Stimulated activated CD8-positive, alpha-beta memory T cell treated with anti-CD3 and anti-CD28 coated beads, Interleukin-15, amount 100 ng/mL, for 24 hours (primary cell): ENCODE results near the gene DOCK7.
"Not testable (repeated sequence)": the region's sequence is repeated elsewhere in the genome, so short reads cannot be mapped to it uniquely, and the experiment has no call there.

Source experiments
- DNase-seq: peaks from one replicate; pipeline ENCODE4 v3.0.0-alpha.2; 2020; ENCODE audit warnings: low read depth

The DOCK7 gene

DNA sequence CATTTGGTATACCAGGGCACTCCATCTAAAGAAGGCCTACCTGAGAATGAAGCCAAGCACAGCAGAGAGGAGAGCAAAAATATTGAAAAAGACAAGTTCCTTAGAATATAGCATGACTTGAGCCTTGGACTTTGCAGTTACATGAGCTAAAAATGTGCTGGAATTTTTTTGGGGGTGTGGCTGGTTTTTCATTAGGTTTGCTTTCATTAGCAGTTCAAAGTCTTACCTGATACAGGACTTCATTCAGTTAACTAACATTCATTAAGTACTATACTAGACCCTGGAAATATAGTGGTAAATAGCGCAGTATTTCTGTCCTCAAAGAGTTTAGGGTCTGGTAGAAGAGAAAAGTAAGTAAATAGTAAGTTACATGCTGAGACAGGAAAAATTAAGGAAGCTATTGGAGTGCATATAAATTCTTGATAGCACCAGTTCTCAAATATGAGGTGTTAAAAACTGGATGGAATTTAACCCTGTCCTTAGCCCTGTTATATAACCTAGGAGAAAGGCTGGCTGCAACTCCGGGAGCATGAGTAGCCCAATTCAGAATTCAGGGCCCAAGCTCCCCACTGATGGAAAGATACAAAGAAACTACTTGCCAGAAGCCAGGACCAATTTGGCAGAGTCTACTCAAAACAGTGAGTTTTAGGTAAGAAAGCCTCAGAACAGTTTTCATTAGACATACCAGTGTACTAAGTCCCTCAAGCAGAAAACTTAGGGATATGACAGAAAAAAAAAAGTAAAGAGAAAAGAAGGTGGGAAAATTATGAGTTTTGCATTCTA is 3.1 kb upstream of the DOCK7 start:
- no peak for DNase-seq

DNA sequence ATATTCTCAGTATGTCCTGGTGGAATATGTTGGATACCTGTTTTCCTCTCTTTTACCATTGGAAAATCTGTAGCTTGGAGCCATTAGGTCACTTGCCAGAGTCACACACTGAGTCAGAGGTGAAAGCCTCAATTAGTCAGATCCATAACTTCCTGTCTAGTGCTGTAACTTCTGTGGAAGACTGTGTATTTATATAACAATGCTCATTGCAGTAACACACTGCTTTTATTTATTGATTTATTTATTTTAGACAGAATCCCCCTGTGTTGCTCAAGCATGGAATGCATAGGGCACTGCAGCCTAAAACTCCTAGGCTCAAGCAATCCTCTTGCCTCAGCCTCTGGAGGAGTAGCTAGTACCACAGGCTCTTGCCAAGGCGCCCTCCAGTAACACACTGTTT is 1.3 kb upstream of the DOCK7 start:
- DNase-seq = no peak

DNA sequence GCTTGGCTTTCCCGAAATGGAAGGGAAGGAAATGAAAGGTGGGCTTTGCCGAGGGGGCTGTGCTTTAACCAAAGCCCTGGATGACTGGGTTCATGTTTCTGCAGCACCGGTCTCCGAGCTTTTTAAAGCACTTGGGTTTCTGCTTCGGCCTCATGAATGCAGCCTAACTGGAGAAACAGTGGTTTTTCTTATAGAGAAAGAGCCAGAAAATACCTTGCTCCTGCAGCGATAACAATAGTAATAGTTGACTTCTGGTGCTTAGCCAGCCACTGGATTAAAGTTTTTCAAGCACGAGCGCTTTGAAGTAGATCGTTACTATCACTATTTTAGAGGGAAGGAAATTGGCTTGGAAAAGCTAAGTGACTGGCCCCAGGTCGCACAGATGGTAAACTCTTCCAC is 500 bp upstream of the DOCK7 start:
- no peak for DNase-seq

DNA sequence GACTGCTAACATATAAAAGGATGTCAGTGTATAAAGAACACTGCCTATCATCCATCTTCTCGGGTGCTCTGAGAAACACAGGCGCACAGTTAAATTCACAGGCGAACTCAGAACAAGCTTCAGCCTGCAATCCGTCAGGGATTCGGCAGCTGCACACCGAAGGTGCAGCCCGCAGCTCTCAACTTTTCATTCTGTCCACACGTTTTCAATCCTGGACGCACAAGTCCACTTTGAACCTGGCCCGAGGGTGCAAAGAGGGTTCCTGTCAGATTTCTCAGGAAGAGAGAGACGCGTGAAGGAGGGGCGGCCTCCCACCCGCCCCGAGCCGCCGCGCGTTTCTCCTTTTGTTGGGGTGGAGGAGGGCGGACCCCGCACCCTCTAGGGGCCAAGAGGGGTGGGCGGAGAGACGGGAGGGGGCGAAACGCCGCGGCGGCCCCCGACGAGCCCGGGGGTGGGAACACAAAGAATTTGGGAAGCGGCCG is 724 bp downstream of the DOCK7 start:
- DNase-seq = no peak

- no peak for DNase-seq
These were observed 1.4 kb downstream of the DOCK7 start for GRCh38 chr1:62686822-62687221.

DNA sequence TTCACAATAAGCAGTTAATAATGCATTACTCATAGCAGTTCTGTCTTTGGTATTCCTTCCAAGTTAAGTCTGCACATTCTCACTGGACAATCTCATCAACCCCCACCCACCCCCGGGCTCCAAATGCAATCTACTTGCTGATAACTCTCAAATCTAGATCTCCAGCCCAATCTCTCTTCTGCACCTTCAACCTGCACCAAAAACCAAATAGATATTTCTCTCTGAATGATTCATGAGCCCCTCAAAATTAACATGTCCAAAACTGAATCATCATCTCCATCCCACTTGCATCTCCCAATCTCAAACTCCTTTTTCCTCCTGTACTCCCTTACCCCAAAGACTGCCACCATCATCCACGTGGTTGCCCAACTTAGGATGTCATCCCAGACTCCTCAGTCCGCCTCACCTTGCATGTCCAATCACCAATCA is 2.7 kb downstream of the DOCK7 start:
- DNase-seq = no peak

DNA sequence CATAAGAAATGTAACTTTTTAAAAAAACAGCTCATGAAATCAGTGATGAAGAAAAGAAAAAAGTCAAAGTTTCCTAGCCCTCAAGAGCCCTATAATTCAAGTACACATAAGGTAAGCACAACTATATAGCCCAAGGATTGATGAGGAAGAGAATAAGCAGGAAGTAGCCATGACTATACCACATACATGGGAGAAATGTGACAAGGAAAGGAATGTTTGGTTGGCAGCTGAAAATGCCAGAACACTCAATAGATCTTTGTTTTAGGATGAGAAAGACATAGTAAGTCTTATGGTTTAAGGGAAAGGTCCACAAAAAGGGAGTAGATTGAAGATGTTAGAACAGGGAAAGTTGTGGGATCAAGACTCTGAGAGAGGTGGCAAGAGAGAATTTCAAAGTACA is 5.7 kb downstream of the DOCK7 start:
- no peak for DNase-seq

- not testable (repeated sequence) for DNase-seq
These were observed 7.2 kb downstream of the DOCK7 start for GRCh38 chr1:62680992-62681391.

DNA sequence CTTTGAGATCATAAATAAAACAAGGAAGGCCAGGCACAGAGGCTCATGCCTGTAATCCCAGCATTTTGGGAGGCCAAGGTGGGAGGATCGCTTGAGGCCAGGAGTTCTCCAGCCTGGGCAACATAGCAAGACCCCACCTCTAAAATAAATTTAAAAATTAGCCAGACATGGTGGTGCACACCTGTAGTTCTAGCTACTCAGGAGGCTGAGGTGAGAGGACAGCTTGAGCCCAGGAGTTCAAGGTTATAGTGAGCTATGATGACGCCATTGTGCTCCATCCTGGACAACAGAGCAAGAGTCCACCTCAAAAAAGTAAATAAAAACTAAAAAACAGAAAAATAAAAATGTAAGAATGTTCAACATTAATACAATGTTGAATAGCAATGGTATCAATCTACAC is 10.4 kb downstream of the DOCK7 start:
- DNase-seq = not testable (repeated sequence)

GRCh38 chr1:62676611-62677356 is 11.4 kb downstream of the DOCK7 start:
- no peak for DNase-seq

DNA sequence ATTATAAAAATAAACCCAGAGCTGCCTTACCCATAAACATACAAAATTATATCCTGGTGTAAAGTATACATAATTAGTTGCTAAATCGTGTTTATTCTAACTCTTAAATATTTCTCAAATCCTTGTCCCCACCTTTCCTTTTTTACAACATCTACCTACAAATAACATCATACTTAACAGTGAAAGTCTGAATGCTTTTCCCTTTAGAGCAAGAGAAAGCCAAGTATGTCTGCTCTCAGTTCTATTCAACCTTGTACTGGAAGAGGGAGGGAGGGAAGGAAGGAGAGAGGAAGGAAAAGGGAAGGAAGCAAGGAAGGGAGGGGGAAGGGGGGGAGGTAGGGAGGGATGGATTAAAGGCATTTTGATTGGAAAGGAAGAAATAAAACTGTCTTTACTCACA is 14.6 kb downstream of the DOCK7 start:
- DNase-seq = no peak

DNA sequence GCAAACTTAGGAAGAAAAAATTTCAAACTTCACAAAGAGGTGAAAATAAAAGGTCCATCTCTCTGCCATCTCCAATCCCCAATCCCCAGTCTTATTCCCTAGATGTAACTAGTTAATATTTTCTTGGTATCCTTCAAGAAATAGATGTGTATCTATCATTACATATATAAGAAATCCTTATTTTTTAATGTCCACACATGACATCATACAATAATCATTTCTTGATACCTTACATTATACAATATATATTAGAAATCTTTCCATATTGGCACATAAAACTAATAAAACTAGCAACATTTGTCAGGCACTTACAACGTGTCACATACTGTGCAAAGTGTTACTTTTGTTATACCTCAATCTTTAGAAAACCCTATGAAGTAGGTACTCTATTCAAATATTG is 16.2 kb downstream of the DOCK7 start:
- no peak for DNase-seq

DNA sequence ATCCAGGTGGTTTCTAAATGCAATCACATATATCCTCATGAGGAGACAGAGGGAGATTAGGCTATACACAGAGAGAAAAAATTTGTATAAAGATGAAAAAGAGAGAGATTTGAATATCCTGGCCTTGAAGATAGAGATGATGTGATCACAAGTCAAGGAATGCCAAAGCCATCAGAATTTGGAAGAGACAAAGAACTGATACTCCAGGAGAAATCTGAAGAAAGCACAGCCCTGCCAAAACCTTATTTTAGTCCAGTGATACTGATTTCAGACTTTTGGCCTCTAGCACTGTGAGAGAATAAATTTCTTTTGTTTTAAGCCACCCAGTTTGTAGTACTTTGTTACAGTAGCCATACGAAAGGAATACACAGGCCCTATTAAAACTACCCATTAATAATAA is 33.4 kb downstream of the DOCK7 start:
- DNase-seq = no peak

DNA sequence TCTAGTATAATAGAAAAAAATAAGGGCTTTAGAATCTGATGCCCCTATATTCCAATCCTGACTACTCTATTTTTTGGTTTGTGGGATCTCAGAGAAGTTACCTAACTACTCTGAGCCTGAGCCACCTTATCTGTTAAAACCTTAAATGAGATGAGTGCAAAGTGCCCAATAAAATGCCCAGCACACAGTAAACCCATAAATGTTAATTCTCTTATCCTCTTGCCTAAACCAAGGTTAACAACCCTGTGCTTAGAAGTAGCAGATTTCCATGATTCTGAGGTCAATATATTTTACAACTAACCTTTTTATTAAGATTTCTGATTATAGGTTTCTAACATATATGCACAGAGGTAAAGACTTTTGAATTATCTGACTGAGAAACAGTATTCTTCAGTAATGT is 35.8 kb downstream of the DOCK7 start:
- DNase-seq = no peak

DNA sequence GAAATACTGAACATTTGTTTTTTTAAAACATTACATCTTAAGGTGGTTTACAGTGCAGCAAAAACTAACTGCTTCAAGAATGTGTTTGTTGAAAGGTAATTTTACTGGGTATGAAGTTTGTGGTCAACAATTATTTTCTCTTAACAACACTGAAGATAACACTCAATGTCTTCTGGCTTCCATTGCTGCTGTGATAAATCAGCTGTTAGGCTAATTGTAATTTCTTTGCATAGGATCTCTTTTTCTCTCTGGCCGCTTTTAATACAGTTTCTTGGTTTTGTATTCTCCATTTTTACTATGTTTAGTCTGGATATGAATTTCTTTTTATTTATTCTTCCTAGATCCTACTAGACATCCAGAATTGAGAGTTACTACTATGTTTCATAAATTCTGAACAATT is 44.9 kb downstream of the DOCK7 start:
- DNase-seq = no peak

DNA sequence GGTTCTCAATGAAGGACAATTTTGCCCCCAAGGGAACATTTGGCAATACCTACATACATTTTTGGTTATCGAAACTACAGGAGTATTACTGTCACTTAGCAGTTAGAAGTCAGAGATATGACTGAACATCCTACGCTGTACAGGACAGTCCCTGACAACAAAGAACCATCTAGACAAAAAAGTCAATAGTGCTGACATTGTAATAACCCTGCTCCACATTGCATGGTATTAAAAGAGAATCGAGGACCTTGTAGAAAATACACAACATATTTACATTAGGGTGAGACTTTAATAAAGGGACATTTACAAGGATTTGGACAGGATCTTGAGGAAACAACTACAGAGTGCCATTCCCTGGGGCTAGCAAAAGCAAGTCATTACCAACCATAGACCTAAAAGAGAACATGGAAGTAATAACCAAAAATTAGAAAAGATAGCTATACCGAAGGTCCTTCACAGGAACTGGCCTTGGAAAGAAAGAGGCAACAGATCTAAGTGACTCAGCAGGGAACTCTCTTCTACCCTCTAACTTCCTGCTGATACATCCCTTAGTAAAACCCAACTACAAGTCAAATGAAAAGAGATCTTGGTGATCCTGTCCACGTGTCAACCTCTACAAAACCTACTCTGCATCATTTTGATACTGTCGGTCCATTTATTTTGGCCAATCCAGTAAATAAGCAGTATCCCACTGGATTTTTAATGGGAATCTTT is 50.6 kb downstream of the DOCK7 start:
- DNase-seq = no peak

- DNase-seq = no peak
These were observed 59.7 kb downstream of the DOCK7 start for GRCh38 chr1:62628506-62628905.

DNA sequence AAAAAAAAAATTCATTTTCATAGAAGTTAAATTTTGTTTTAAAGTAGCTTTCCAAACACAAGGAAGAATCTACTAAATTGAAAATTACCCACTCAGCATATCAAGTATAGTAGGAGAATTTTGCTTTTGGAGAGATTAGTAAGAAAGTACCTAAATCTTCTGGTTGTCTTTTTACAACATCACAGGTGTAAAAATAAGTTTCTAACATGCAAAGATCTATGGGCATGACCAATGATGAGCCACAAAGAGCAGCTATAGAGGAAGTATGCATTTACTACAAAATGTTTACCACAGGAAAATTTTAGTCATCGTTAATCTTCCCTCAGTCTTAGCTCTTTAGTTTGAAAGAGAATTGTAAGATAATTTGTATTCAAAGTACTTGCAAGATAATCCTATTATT is 62.8 kb downstream of the DOCK7 start:
- DNase-seq = no peak

DNA sequence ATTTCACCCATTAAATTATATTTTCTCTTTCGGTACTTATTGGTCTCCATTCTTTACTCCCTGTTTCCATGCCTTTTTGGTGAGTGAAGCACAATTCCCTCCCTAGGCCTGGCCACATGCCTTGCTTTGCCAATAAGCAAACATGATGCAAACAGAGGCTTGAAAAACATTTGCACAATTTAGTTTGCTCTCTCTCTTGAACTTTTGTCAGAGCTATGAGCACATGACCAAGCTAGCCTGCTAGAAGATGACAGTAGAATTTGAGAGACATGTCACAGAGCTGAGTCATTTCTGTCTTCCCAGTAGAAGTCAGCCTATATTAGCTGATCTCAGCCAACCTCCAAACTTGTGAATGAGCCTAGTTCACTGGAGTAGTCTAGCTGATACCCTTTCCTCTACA is 66.3 kb downstream of the DOCK7 start:
- DNase-seq = no peak

- DNase-seq = no peak
These were observed 74.3 kb downstream of the DOCK7 start for GRCh38 chr1:62613890-62614289.

- no peak for DNase-seq
These were observed 74.9 kb downstream of the DOCK7 start for GRCh38 chr1:62613325-62613727.

- DNase-seq = no peak
These were observed 75.4 kb downstream of the DOCK7 start for GRCh38 chr1:62612770-62613169.

- not testable (repeated sequence) for DNase-seq
These were observed 77.6 kb downstream of the DOCK7 start for GRCh38 chr1:62610588-62610987.
